KG1 (cell line): Measurements from ENCODE around the gene KRTAP1-3.
"Not testable (repeated sequence)": the region's sequence is repeated elsewhere in the genome, so short reads cannot be mapped to it uniquely, and the experiment has no call there.

ENCODE experiments used
- DNase-seq: peaks from one replicate; lab custom pipeline; 2025; lab: John Stamatoyannopoulos, UW

KRTAP1-3 gene

GRCh38 chr17:41054025-41054424, 19.4 kb upstream of the KRTAP1-3 start:
- no peak for DNase-seq

GRCh38 chr17:41052566-41052965, 17.9 kb upstream of the KRTAP1-3 start:
- DNase-seq = no peak

DNA sequence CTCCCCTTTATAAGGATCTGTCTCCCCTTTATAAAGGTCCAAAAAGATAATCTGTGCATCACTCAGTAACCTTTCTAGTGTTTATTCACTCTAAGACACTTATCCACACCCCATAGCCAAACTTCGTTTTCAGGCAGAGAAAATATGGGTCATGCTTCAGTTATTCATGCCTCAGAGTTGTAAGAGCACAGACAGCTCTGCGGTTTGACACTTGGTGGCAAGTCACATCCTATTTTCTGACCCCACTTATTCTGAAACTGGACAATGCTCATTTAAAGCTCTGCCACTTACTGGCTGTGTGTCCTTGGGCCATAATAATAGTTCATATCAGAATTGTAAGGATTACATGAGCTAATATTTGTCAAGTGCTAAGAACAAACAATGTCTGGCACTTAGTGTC, 14.4 kb upstream of the KRTAP1-3 start:
- DNase-seq = no peak

- no peak for DNase-seq
Observed at GRCh38 chr17:41048441-41048840, 13.8 kb upstream of the KRTAP1-3 start.

DNA sequence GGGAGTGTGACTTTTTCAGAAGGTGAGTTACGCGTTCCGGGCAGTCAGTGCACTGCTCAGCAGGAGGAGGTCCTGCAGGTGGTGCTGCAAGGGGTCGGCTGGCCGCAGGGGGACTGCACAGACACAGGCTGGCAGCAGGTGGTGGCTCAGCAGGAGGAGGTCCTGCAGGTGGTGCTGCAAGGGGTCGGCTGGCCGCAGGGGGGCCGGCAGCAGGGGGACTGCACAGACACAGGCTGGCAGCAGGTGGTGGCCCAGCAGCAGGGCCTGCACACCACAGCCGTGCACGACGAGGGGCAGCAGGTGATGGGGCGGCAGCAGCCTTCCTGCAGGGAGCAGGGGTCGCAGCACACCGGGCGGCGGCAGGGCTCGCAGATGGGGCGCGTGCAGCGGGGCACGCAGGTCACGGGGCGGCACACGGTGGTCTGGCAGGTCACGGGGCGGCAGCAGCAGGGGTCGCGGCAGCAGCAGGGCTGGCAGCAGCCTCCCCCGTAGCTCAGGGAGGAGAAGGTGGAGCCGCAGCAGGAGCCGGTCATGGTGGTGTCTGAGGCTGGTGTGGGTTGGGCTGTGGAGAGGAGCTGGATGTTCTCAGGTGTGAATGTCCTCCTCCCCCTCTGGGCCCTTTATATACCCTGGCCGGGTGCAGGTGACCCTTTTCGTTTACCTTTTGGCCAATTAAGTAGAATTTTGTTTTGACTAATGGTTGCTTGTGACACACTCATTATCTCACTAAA, 12.2 kb upstream of the KRTAP1-3 start, which contains the start of gene KRTAP2-1:
KRTAP2-1 (minus strand) TSS at position 582 of the 731 bp plus-strand sequence; CDS start at position 533, 49 bp downstream.
- not testable (repeated sequence) for DNase-seq

DNA sequence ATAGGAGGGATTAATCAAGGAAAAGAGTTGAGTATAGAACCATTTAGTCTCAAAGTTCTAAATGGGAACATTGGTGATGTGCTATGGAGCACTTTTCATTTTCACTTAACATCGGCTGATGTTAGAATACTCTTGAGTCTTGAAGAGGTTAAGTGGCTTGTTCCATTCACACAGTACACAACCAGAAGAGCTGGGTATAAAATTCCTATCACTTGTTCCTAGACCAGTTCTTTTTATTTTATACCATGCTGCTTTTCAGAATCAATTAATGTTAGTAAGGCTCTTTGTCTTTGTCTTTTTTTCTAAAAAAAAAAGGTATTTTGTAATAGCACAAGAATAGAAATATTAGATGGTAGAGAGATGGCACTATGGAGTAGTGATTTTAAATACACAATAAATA, 8.3 kb upstream of the KRTAP1-3 start:
- DNase-seq = no peak

DNA sequence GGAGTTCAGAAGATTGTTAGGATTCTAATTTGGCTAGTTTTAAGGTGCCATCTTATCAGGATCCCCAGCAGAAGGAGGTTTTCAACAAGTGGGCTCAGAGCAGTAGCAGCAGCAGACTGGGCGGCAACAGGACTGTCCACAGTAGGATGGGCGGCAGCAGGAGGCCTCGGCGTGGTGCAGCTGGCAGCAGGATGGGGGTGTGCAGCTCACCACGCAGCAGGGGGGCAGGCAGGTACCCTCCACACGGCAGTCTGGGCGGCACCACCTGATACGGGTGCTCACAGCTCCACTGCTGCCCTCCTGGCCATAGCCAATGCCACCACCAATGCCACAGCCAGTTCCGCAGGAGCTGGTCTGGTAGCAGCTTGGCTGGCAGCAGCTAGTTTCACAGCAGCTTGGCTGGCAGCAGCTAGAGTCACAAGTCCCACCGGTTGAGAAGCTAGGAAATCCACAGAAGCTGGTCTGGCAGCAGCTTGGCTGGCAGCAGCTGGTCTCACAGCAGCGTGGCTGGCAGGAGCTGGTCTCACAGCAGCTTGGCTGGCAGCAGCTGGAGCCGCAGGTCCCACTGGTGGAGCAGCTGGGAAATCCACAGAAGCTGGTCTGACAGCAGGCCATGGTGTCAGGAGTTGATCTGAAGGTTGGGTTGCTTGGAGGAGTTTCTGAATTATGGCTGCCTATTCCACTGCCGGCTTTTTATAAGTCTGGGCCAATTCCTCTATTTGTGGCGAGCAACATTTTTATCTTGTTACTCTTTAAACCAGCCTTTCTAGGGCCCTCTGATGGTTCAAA, 6.3 kb upstream of the KRTAP1-3 start, which contains the start of gene KRTAP1-1:
KRTAP1-1 (minus strand) TSS at position 668 of the 789 bp plus-strand sequence; CDS start at position 615, 53 bp downstream.
- not testable (repeated sequence) for DNase-seq

DNA sequence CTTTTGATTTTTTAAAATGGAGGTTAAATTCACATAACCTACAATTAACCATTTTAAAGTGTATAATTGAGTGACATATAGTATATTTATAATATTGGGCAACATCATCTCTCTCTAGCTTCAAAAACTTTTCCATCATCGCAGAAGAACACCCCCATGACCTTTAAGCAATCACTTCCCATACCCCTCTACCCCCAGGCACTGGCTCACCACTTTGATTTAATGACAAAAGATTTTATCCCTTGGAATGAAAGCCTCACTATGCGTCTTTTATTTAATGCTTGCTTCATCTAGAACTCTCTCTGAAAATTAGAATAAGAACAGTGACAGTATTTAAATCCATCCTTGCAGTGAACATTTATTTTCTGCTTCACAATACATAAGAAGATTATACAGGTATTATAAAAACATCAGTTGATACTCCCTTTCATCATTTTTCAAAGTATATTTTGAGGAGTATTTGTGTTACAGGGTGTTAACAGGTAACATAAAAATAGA, 3.2 kb upstream of the KRTAP1-3 start:
- no peak for DNase-seq

- no peak for DNase-seq
Observed at GRCh38 chr17:41029633-41030245, 4.9 kb downstream of the KRTAP1-3 start, which contains the start of gene KRTAP1-4. Gene KRTAP1-4 (minus strand): TSS chr17:41030195. CDS start chr17:41030078, 117 bp downstream.

GRCh38 chr17:41026715-41027471, 7.8 kb downstream of the KRTAP1-3 start, which contains the start of gene KRTAP1-5:
Gene KRTAP1-5 (minus strand): TSS chr17:41027208. CDS start chr17:41027155, 53 bp downstream.
- DNase-seq = no peak

DNA sequence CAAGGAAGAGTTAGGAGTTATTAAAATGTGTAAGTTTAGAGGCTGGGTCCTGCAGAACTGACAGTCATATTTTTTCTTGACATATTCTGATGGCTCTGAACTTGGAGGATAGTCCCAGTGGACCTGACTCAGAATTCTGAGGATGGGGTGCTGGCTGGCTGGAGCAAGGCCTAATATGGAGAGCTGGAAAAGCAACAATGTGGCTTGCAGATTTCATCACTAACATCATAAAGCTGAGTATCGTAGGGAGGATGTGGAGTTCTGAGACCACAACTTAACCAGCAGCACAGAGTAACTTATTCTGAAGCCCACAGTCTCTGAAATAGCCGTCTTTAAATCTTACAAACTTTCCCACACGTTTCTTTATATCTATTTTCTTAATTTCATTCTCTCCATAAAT, 10.0 kb downstream of the KRTAP1-3 start:
- no peak for DNase-seq

GRCh38 chr17:41020336-41020735, 14.3 kb downstream of the KRTAP1-3 start:
- DNase-seq = no peak

DNA sequence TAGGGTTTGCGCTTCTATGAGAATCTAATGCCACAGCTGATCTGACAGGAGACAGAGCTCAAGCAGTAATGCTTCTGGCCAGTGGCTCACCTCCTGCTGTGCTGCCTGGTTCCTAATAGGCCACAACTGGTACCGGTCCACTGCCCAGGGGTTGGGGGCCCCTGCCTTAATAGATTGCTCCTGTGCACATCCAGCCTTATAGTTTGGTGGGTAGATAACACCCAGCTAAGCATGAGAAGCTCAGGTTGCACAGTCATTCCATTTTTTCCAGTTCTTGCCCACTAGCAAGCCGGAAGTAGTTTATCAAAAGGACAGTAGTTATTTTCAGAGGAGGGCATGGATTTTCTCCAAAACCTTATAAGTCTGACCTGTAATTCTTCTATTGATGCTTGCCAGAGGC, 15.3 kb downstream of the KRTAP1-3 start:
- DNase-seq = no peak

DNA sequence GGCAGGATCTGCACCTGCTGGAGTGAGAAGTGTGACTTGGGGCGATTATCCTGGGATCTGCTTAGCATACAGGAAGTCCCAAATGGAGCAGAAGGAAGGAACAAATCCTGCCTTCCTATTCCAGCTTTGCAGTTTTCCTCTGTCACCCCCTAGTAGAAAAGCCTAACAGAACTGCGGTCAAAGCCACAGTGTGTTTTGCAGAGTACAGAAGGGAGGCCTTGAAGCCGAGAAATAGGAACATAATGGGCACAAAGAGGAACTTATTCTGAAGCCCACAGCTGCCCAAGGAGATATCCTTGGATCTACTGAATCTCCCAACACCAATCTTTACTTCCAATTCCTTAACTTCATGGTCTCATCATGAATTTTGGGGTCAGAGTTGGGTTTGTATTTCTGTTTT, 16.1 kb downstream of the KRTAP1-3 start:
- DNase-seq = no peak

DNA sequence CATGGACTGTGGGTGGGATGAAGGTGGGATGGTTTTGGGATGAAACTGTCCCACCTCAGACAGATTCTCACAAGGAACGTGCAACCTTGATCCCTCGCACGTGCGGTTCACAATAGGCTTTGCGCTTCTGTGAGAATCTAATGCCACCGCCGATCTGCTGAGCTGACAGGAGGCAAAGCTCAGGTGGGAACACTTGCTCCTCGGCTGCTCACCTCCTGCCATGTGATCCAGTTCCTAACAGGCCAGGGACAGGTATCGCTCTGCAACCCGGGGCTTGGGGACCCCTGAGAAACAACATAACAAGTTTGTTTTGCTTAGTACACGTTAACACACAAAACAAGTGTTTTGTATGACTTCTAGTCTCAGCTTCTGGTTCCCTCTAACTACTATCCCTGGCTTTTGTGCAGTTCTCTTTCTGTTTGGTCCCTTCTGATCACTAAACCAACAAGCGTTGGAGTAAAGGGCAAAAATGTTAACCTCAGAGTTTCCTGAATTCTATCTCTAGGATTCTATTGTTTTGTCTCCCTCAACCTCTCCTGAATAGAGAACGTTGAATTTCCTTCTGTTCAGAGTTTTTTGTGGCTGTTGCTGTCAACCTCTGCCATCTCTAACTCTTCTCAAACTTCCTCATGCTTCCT, 18.0 kb downstream of the KRTAP1-3 start:
- DNase-seq = no peak

DNA sequence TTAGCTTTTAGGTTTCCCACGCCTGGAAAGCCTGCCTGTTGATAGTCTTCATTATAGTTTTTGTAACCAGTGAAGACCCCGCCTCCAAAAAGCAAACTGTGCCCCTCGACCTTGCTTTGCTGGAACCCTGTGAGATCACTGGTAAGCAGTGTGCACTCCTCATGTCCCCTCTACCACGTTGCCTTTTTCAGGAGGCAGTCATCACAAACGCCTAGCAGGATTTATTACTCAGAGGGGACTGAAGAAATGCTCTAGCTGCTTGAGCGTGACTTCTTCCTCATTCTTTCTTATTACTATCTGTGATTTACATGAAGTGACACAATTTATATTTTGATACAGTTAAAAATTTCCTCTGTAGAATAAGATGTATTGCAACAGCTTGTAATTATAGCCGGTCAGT, 19.2 kb downstream of the KRTAP1-3 start:
- DNase-seq = no peak

- no peak for DNase-seq
Observed at GRCh38 chr17:41013606-41014005, 21.1 kb downstream of the KRTAP1-3 start.

DNA sequence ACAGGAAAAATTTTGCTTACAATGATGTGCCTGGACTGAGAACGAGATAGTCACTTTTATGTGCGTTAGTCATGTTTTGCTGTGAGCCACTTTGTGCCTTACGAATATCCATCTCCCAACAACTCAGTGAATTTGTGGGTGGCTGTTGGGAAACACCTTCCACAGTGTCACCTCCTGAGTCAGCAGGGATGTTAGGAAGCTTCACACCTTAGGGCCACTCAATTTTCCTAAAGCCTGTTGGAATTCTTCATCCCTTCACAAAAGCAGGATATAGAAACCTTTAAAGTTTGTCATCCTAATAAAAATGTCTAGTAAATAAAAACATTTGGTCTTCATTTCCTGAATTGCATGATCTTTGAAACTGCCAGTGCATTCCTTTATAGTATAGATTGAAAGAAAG, 21.5 kb downstream of the KRTAP1-3 start:
- no peak for DNase-seq

DNA sequence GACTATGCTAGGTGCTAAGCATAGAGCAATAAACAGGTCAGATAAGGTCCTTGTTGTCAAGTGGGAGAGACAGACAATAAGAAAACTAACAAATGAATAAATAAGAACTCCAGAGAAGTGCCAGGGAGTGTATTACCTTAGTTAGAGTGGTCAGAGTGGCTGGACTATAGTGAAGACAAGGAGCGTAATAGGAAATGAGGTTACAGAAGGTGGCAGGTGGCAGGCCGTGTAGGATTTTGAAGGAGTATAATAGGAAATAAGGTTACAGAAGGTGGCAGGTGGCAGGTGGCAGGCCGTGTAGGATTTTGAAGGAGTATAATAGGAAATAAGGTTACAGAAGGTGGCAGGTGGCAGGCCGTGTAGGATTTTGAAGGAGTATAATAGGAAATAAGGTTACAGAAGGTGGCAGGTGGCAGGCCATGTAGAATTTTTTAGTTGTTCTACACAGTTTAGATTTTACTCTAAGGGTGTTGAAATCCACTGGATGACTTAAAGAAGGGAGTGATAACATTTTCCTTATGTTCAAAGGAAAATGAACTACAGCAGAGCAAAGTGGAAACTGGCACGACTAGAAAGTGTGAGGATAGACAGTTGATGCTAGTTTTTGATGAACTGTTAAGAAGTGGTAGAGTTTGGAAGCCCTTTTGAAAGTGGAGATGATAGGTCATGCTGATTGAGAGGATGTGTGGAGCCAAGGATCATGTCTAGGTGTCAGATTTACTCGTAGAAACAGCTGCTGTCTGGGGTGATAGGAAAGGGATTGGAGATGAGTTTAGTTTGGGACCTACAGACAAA, 22.2 kb downstream of the KRTAP1-3 start:
- DNase-seq = no peak

GRCh38 chr17:41010441-41010840, 24.2 kb downstream of the KRTAP1-3 start:
- no peak for DNase-seq
